Astrocyte (in vitro differentiated cells and primary cell): ENCODE data around the gene SSU72. TPM values are rescaled to one million over a fixed set of nuclear protein-coding genes. Genes with fewer than 3 reads are reported as not detected.

Experiments
- DNase-seq: peaks from one replicate; pipeline ENCODE4 v3.0.0-alpha.2; 2010; ENCODE audit warnings: low read depth
- FAIRE-seq: peaks from 2 replicates; lab custom pipeline; 2011; peaks lifted over from hg19 to GRCh38; lab: Jason Lieb, UNC
- H2AFZ ChIP-seq: 2 replicates; pipeline ENCODE4 v1.6.0; 2012; ENCODE audit warnings: low read depth, low read length, inconsistent platforms
- H3K27ac ChIP-seq: 2 replicates; pipeline ENCODE4 v1.5.1; 2011; ENCODE audit warnings: low read depth, low read length, inconsistent platforms
- H3K27me3 ChIP-seq: 2 replicates; pipeline ENCODE4 v1.6.0; 2011; ENCODE audit warnings: low read length, inconsistent platforms; ENCODE audit not compliant: insufficient read depth
- H3K36me3 ChIP-seq: 2 replicates; pipeline ENCODE4 v1.5.1; 2011; ENCODE audit warnings: low read length, inconsistent platforms; ENCODE audit not compliant: insufficient read depth
- H3K4me1 ChIP-seq: 2 replicates; pipeline ENCODE4 v1.5.1; 2011; ENCODE audit warnings: low read length, inconsistent platforms; ENCODE audit not compliant: insufficient read depth
- H3K4me2 ChIP-seq: 2 replicates; pipeline ENCODE4 v1.6.0; 2012; ENCODE audit warnings: low read length, inconsistent platforms
- H3K4me3 ChIP-seq: 2 replicates; pipeline ENCODE4 v1.5.1; 2011; ENCODE audit warnings: low read depth, mild to moderate bottlenecking, low read length, inconsistent platforms; ENCODE audit not compliant: insufficient read depth
- H3K79me2 ChIP-seq: 2 replicates; pipeline ENCODE4 v1.6.0; 2012; ENCODE audit warnings: mild to moderate bottlenecking, low read length, inconsistent platforms; ENCODE audit not compliant: insufficient read depth
- H3K9ac ChIP-seq: 2 replicates; pipeline ENCODE4 v1.6.0; 2012; ENCODE audit warnings: mild to moderate bottlenecking, low read length, inconsistent platforms
- H3K9me3 ChIP-seq: 2 replicates; pipeline ENCODE4 v1.5.1; 2012; ENCODE audit warnings: low read depth, mild to moderate bottlenecking, low read length, inconsistent platforms; ENCODE audit not compliant: insufficient read depth
- H4K20me1 ChIP-seq: 2 replicates; pipeline ENCODE4 v1.6.0; 2012; ENCODE audit warnings: low read length, inconsistent platforms; ENCODE audit not compliant: insufficient read depth
- H3K27ac Mint-ChIP-seq: one replicate; pipeline ENCODE4 v1.8.0; 2021; ENCODE audit warnings: mild to moderate bottlenecking, mixed read lengths; ENCODE audit not compliant: unreplicated experiment
- H3K27me3 Mint-ChIP-seq: one replicate; pipeline ENCODE4 v1.8.0; 2021; ENCODE audit warnings: low read depth, mixed read lengths; ENCODE audit not compliant: unreplicated experiment
- H3K36me3 Mint-ChIP-seq: one replicate; pipeline ENCODE4 v1.8.0; 2021; ENCODE audit warnings: low read depth, mixed read lengths; ENCODE audit not compliant: unreplicated experiment
- H3K4me1 Mint-ChIP-seq: one replicate; pipeline ENCODE4 v1.8.0; 2021; ENCODE audit warnings: low read depth, mixed read lengths; ENCODE audit not compliant: unreplicated experiment
- H3K4me3 Mint-ChIP-seq: one replicate; pipeline ENCODE4 v1.8.0; 2021; ENCODE audit warnings: mild to moderate bottlenecking, moderate library complexity, mixed read lengths; ENCODE audit not compliant: unreplicated experiment
- H3K9me3 Mint-ChIP-seq: one replicate; pipeline ENCODE4 v1.8.0; 2021; ENCODE audit warnings: mild to moderate bottlenecking, mixed read lengths; ENCODE audit not compliant: unreplicated experiment
- EZH2 ChIP-seq: IDR thresholded peaks from 2 replicates; pipeline ENCODE4 v1.6.1; 2012; ENCODE audit warnings: mild to moderate bottlenecking, low read length, inconsistent platforms; ENCODE audit not compliant: insufficient read depth
- total RNA-seq: library from RNA; stranded (reverse); gene quantifications from 2 replicates; pipeline ENCODE4 v1.2.1, GENCODE V29; 2021
- TF ChIP-seq, protein P1 (sequence below): IDR thresholded peaks from 2 replicates; pipeline ENCODE4 v1.5.1; 2011; ENCODE audit warnings: low read depth, mild to moderate bottlenecking, inconsistent platforms, low read length, moderate library complexity; ENCODE audit not compliant: insufficient read depth

The SSU72 gene
- total RNA-seq, 1 donor from 2014 or later, result 145 TPM

DNA sequence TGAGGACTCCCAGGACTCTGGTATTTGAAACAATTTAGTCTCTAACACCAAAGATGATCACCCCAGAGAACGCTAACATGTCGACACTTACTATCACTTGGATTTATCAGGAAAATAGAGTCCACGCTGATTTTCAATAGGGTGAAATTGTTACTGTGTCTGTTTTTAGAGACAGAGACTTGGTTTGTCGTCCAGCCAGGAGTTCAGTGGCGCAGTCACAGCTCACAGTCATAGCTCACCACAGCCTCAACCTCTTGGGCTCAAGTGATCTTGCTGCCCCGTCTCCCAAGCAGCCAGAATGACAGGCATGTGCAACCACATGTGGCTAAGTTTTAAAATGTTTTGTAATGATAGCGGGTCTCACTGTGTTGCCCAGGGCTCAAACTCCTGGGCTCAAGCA, 5.3 kb downstream of the SSU72 start:
- Mint-ChIP-seq H3K27ac (peak overlapping the region; percentile 62), H3K27me3 (no peaks in the 10 kb centered on the region)
- peaks cover 90% of the 10 kb centered on the region for H4K20me1 ChIP-seq

DNA sequence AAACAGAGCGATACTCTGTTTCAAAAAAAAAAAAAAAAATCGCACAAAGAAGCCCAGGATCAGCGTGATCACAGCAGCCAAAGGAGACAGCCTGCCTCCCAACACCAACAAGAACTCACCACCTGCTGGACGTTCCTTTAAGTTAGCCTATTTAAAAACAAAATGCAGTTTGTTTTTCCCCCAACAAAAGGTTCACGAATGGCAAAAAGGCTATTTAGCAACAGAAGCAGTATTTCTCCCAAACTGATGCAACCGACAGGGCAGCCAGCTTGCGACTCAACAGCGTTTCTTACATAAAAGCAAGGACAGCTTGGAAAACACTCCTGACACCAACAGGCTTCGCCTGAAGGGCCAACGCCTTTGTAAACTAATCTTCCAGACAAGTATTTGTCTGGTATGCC, 6.8 kb downstream of the SSU72 start:
- no peak for FAIRE-seq
- Histone ChIP-seq H3K36me3 (peaks cover 19% of the 10 kb centered on the region), H3K9ac (no peak overlapping the region), H3K4me2 (peak overlapping the region; percentile 36), H3K27me3 (no peaks in the 10 kb centered on the region), H2AFZ (no peak overlapping the region), H4K20me1 (peaks cover 94% of the 10 kb centered on the region), H3K4me1 (peaks cover 6% of the 10 kb centered on the region), H3K27ac (no peak overlapping the region), H3K9me3 (no peaks in the 10 kb centered on the region), H3K79me2 (peaks cover 100% of the 10 kb centered on the region), H3K4me3 (no peak overlapping the region)
- DNase-seq, result no peak
- peaks cover 27% of the 10 kb centered on the region for H3K36me3 Mint-ChIP-seq
- H3K27me3 Mint-ChIP-seq, result no peaks in the 10 kb centered on the region
- peak overlapping the region; percentile 78 for H3K27ac Mint-ChIP-seq
- no peaks in the 10 kb centered on the region for H3K9me3 Mint-ChIP-seq
- peaks cover 16% of the 10 kb centered on the region for H3K4me1 Mint-ChIP-seq
- TF ChIP-seq EZH2, result no peak
- TF ChIP-seq, protein P1, sequence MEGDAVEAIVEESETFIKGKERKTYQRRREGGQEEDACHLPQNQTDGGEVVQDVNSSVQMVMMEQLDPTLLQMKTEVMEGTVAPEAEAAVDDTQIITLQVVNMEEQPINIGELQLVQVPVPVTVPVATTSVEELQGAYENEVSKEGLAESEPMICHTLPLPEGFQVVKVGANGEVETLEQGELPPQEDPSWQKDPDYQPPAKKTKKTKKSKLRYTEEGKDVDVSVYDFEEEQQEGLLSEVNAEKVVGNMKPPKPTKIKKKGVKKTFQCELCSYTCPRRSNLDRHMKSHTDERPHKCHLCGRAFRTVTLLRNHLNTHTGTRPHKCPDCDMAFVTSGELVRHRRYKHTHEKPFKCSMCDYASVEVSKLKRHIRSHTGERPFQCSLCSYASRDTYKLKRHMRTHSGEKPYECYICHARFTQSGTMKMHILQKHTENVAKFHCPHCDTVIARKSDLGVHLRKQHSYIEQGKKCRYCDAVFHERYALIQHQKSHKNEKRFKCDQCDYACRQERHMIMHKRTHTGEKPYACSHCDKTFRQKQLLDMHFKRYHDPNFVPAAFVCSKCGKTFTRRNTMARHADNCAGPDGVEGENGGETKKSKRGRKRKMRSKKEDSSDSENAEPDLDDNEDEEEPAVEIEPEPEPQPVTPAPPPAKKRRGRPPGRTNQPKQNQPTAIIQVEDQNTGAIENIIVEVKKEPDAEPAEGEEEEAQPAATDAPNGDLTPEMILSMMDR, result no peak
- H3K4me3 Mint-ChIP-seq, result no peak overlapping the region

More for the DNA sequence above, 5.3 kb downstream of the SSU72 start:
- no peak overlapping the region for H3K27ac ChIP-seq
- H3K27me3 ChIP-seq, result no peaks in the 10 kb centered on the region
- no peaks in the 10 kb centered on the region for H3K9me3 Mint-ChIP-seq
- FAIRE-seq (no peak), DNase-seq (no peak)
- no peak overlapping the region for H3K4me3 Mint-ChIP-seq
- H3K4me1 ChIP-seq, result peaks cover 13% of the 10 kb centered on the region
- H3K36me3 Mint-ChIP-seq, result peaks cover 19% of the 10 kb centered on the region
- H3K4me2 ChIP-seq, result no peak overlapping the region
- H2AFZ ChIP-seq, result no peak overlapping the region
- no peak overlapping the region for H3K4me3 ChIP-seq
- H3K79me2 ChIP-seq, result peaks cover 100% of the 10 kb centered on the region
- peaks cover 19% of the 10 kb centered on the region for H3K4me1 Mint-ChIP-seq
- no peaks in the 10 kb centered on the region for H3K9me3 ChIP-seq
- peaks cover 12% of the 10 kb centered on the region for H3K36me3 ChIP-seq
- no peak overlapping the region for H3K9ac ChIP-seq
- TF ChIP-seq, protein P1, result no peak
- no peak for TF ChIP-seq EZH2

DNA sequence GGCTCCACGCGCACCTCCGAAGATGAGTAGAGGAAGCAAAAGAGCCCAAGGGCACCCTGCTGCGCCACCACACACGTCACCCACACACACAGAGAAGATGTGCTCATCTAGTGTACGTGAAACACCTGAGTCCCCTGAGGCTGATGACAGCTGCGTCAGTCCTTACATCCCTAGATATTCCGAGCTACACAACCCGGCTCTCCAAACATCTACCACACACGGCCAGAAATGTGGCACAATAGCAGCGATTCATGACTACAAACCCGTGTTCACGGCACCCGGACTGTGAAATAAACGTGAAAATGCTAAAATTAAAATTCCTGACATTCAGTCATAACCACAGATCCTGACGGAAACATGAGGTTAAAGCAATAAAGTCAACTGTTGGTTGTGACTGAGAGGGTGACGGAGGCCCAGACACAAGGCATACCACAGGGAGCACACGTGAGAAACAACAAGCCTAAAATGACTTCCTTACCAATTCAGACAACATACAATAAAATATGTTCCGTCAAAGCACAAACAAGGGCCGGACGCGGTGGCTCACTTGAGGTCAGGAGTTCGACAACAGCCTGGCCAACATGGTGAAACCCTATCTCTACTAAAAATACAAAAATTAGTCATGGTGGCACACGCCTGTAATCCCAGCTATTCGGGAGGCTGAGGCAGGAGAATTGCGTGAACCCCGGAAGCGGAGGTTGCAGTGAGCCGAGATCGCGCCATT, 7.3 kb downstream of the SSU72 start:
- Histone ChIP-seq H3K79me2 (peaks cover 100% of the 10 kb centered on the region), H2AFZ (no peak overlapping the region), H3K36me3 (peaks cover 22% of the 10 kb centered on the region), H3K4me3 (no peak overlapping the region), H3K9me3 (no peaks in the 10 kb centered on the region), H3K4me2 (peak overlapping the region; percentile 36), H3K9ac (no peak overlapping the region), H4K20me1 (peaks cover 95% of the 10 kb centered on the region), H3K4me1 (peaks cover 6% of the 10 kb centered on the region), H3K27ac (no peak overlapping the region), H3K27me3 (no peaks in the 10 kb centered on the region)
- Mint-ChIP-seq H3K36me3 (peaks cover 28% of the 10 kb centered on the region), H3K27ac (peak overlapping the region; percentile 19), H3K4me1 (peaks cover 16% of the 10 kb centered on the region), H3K27me3 (no peaks in the 10 kb centered on the region), H3K9me3 (no peaks in the 10 kb centered on the region), H3K4me3 (peak overlapping the region; percentile 43)
- TF ChIP-seq, protein P1, result no peak
- DNase-seq (peak; percentile 13), FAIRE-seq (no peak)
